Measurements from ENCODE around the gene PPP2R1A. TPM values are rescaled to one million over a fixed set of nuclear protein-coding genes. Genes with fewer than 3 reads are reported as not detected.

The PPP2R1A gene
- total RNA-seq, 6 experiments from 2014 or later: 326 to 383 (median 349) TPM

- H3K27me3 Mint-ChIP-seq (ENCODE audit: insufficient read depth): peaks cover 3% of the 10 kb centered on the region
- peaks cover 22% of the 10 kb centered on the region for H3K4me1 Mint-ChIP-seq (ENCODE audit: low read depth)
- no peak for TF ChIP-seq CTCF (IDR thresholded peaks at IDR 0.05)
- peaks cover 49% of the 10 kb centered on the region for H3K9me3 Mint-ChIP-seq
- H3K27ac Mint-ChIP-seq: no peak overlapping the region
- H3K36me3 Mint-ChIP-seq (ENCODE audit: low read depth): peaks cover 78% of the 10 kb centered on the region
- no peak overlapping the region for H3K4me3 Mint-ChIP-seq
- DNase-seq: no peak
Observed at GRCh38 chr19:52274191-52274590, 84.3 kb downstream of the PPP2R1A start.

- peaks cover 53% of the 10 kb centered on the region for H3K9me3 Mint-ChIP-seq
- peaks cover 78% of the 10 kb centered on the region for H3K36me3 Mint-ChIP-seq (ENCODE audit: low read depth)
- no peak for DNase-seq
- H3K4me3 Mint-ChIP-seq: no peak overlapping the region
- H3K27ac Mint-ChIP-seq: no peak overlapping the region
- peaks cover 3% of the 10 kb centered on the region; the same call in 1 of the 2 replicates for H3K27me3 Mint-ChIP-seq (ENCODE audit: insufficient read depth)
- TF ChIP-seq CTCF (IDR thresholded peaks at IDR 0.05): no peak
- peaks cover 14% of the 10 kb centered on the region; the same call in 1 of the 2 replicates for H3K4me1 Mint-ChIP-seq (ENCODE audit: low read depth)
Observed at GRCh38 chr19:52275988-52276387, 86.1 kb downstream of the PPP2R1A start.

GRCh38 chr19:52277471-52277870 is 87.6 kb downstream of the PPP2R1A start:
- H3K4me1 Mint-ChIP-seq (ENCODE audit: low read depth): peaks cover 4% of the 10 kb centered on the region; the same call in 1 of the 2 replicates
- H3K27me3 Mint-ChIP-seq (ENCODE audit: insufficient read depth): no peaks in the 10 kb centered on the region
- no peak for TF ChIP-seq CTCF (IDR thresholded peaks at IDR 0.05)
- H3K36me3 Mint-ChIP-seq (ENCODE audit: low read depth): peaks cover 83% of the 10 kb centered on the region
- H3K27ac Mint-ChIP-seq: no peak overlapping the region
- peaks cover 48% of the 10 kb centered on the region for H3K9me3 Mint-ChIP-seq
- no peak overlapping the region for H3K4me3 Mint-ChIP-seq
- DNase-seq: no peak

Small RNAs within 50 kb of the gene (microRNA-seq; reads per million reads assigned to microRNA genes)
- not detected for gene MIR6801

Other genes starting within 250 kb of the PPP2R1A start
- gene ZNF350, start 203.2 kb upstream of the PPP2R1A start, total RNA-seq (2021; fragmentation: NEBNext Ultra II Directional; extraction: Animal tissue kit (Norgen Biotek cat#: 25700)): 1 to 10 TPM; 4.8 to 7.0 (median 5.6) TPM
- 1 to 10 TPM; 4.4 to 5.7 (median 4.8) TPM for gene ZNF615, start 181.8 kb upstream of the PPP2R1A start, total RNA-seq (2021; fragmentation: NEBNext Ultra II Directional; extraction: Animal tissue kit (Norgen Biotek cat#: 25700))
- gene ZNF614, start 161.7 kb upstream of the PPP2R1A start, total RNA-seq (2021; fragmentation: NEBNext Ultra II Directional; extraction: Animal tissue kit (Norgen Biotek cat#: 25700)): 1 to 10 TPM; 4.1 to 7.2 (median 5.3) TPM
- gene ZNF432, start 141.2 kb upstream of the PPP2R1A start, total RNA-seq (2021; fragmentation: NEBNext Ultra II Directional; extraction: Animal tissue kit (Norgen Biotek cat#: 25700)): 1 to 10 TPM; 5.6 to 6.9 (median 6.7) TPM
- gene ZNF841, start 94.3 kb upstream of the PPP2R1A start, total RNA-seq (2021; fragmentation: NEBNext Ultra II Directional; extraction: Animal tissue kit (Norgen Biotek cat#: 25700)): 10 to 100 TPM; 13.2 to 17.1 (median 14.3) TPM
- 10 to 100 TPM in 3 of 6 experiments, 1 to 10 TPM in 3; 8.6 to 11.0 (median 9.9) TPM for gene ZNF616, start 50.1 kb upstream of the PPP2R1A start, total RNA-seq (2021; fragmentation: NEBNext Ultra II Directional; extraction: Animal tissue kit (Norgen Biotek cat#: 25700))
- 1 to 10 TPM; 4.6 to 7.0 (median 5.9) TPM for gene ZNF836, start 18.4 kb upstream of the PPP2R1A start, total RNA-seq (2021; fragmentation: NEBNext Ultra II Directional; extraction: Animal tissue kit (Norgen Biotek cat#: 25700))
- 10 to 100 TPM in 5 of 6 experiments, 1 to 10 TPM in 1; 9.6 to 12.0 (median 10.8) TPM for gene ZNF766, start 79.5 kb downstream of the PPP2R1A start, total RNA-seq (2021; fragmentation: NEBNext Ultra II Directional; extraction: Animal tissue kit (Norgen Biotek cat#: 25700))
- gene ZNF480, start 107.1 kb downstream of the PPP2R1A start, total RNA-seq (2021; fragmentation: NEBNext Ultra II Directional; extraction: Animal tissue kit (Norgen Biotek cat#: 25700)): 10 to 100 TPM in 5 of 6 experiments, 1 to 10 TPM in 1; 9.8 to 12.5 (median 11.9) TPM
- gene ZNF610, start 146.2 kb downstream of the PPP2R1A start, total RNA-seq (2021; fragmentation: NEBNext Ultra II Directional; extraction: Animal tissue kit (Norgen Biotek cat#: 25700)): under 1 TPM in 1 of 6 experiments, not detected in 5; 0.14 TPM
- 10 to 100 TPM in 4 of 6 experiments, 1 to 10 TPM in 2; 7.5 to 21.7 (median 19.5) TPM for gene ZNF880, start 179.9 kb downstream of the PPP2R1A start, total RNA-seq (2021; fragmentation: NEBNext Ultra II Directional; extraction: Animal tissue kit (Norgen Biotek cat#: 25700))
- 10 to 100 TPM in 5 of 6 experiments, 1 to 10 TPM in 1; 9.7 to 21.2 (median 17.5) TPM for gene ZNF528, start 207.8 kb downstream of the PPP2R1A start, total RNA-seq (2021; fragmentation: NEBNext Ultra II Directional; extraction: Animal tissue kit (Norgen Biotek cat#: 25700))
- not detected for gene ZNF534, start 239.1 kb downstream of the PPP2R1A start, total RNA-seq (2021; fragmentation: NEBNext Ultra II Directional; extraction: Animal tissue kit (Norgen Biotek cat#: 25700))